ENCODE results near the gene EMC1. TPM values are rescaled to one million over a fixed set of nuclear protein-coding genes. Genes with fewer than 3 reads are reported as not detected.
"Not testable (repeated sequence)": the region's sequence is repeated elsewhere in the genome, so short reads cannot be mapped to it uniquely, and the experiment has no call there.

Gene EMC1
- total and polyA plus RNA-seq, 2 donors (not counting 1 experiment from before 2014, with no cell fraction given) = 33.3 to 78.1 TPM

- H3K4me2 ChIP-seq (ENCODE audit: extremely low read depth, insufficient read depth, low read length) = no peak overlapping the region
- H3K27me3 ChIP-seq (ENCODE audit: control insufficient read depth, insufficient read depth, low read length) = no peaks in the 10 kb centered on the region
Observed at GRCh38 chr1:19273106-19273843, 22.0 kb upstream of the EMC1 start.

GRCh38 chr1:19272064-19272463 lies 20.7 kb upstream of the EMC1 start:
- Histone ChIP-seq H3K9me3 (ENCODE audit: control insufficient read depth, insufficient read depth, low read depth, low read length) (no peaks in the 10 kb centered on the region), H3K27ac (ENCODE audit: insufficient read depth, low read length) (no peak overlapping the region), H3K36me3 (ENCODE audit: control insufficient read depth, insufficient read depth, low read length) (no peaks in the 10 kb centered on the region), H3K4me2 (ENCODE audit: extremely low read depth, insufficient read depth, low read length) (no peak overlapping the region), H2AFZ (ENCODE audit: low read length) (no peak overlapping the region), H3K79me2 (ENCODE audit: control insufficient read depth, insufficient read depth, low read length) (no peaks in the 10 kb centered on the region), H4K20me1 (ENCODE audit: control insufficient read depth, extremely low read depth, insufficient read depth, low read length) (no peaks in the 10 kb centered on the region), H3K27me3 (ENCODE audit: control insufficient read depth, insufficient read depth, low read length) (no peaks in the 10 kb centered on the region), H3K4me1 (ENCODE audit: control insufficient read depth, extremely low read depth, insufficient read depth, low read length) (no peaks in the 10 kb centered on the region), H3K4me3 (replicated peaks in 1 of 4; ENCODE audit: control extremely low read depth in 1 of 4, insufficient read depth in 1 of 4, low read depth in 3 of 4, low read length in 4 of 4) (no peak overlapping the region), H3K9ac (ENCODE audit: insufficient read depth, low read length) (no peak overlapping the region)
- DNase-seq (ENCODE audit: low read depth in 2 of 2) = no peak
- TF ChIP-seq CTCF (conservative IDR thresholded peaks at IDR 0.05 in 1 of 2, IDR thresholded peaks at IDR 0.05 in 1 of 2; ENCODE audit: low read depth in 1 of 2, low read length in 2 of 2) = no peak
- no peak for TF ChIP-seq EZH2 (IDR thresholded peaks at IDR 0.05; ENCODE audit: low read length, missing control alignments)

More at GRCh38 chr1:19273106-19273843, 22.0 kb upstream of the EMC1 start:
- H3K27ac ChIP-seq (ENCODE audit: insufficient read depth, low read length) = no peak overlapping the region
- H3K9ac ChIP-seq (ENCODE audit: insufficient read depth, low read length) = no peak overlapping the region
- TF ChIP-seq CTCF (conservative IDR thresholded peaks at IDR 0.05 in 1 of 2, IDR thresholded peaks at IDR 0.05 in 1 of 2; ENCODE audit: low read depth in 1 of 2, low read length in 2 of 2) = no peak
- TF ChIP-seq EZH2 (IDR thresholded peaks at IDR 0.05; ENCODE audit: low read length, missing control alignments) = no peak
- no peaks in the 10 kb centered on the region for H3K36me3 ChIP-seq (ENCODE audit: control insufficient read depth, insufficient read depth, low read length)
- H3K9me3 ChIP-seq (ENCODE audit: control insufficient read depth, insufficient read depth, low read depth, low read length) = no peaks in the 10 kb centered on the region
- no peak for DNase-seq (ENCODE audit: low read depth in 2 of 2)
- H3K4me1 ChIP-seq (ENCODE audit: control insufficient read depth, extremely low read depth, insufficient read depth, low read length) = no peaks in the 10 kb centered on the region
- no peak overlapping the region for H3K4me3 ChIP-seq (replicated peaks in 1 of 4; ENCODE audit: control extremely low read depth in 1 of 4, insufficient read depth in 1 of 4, low read depth in 3 of 4, low read length in 4 of 4)
- H3K79me2 ChIP-seq (ENCODE audit: control insufficient read depth, insufficient read depth, low read length) = no peaks in the 10 kb centered on the region
- H2AFZ ChIP-seq (ENCODE audit: low read length) = no peak overlapping the region
- H4K20me1 ChIP-seq (ENCODE audit: control insufficient read depth, extremely low read depth, insufficient read depth, low read length) = no peaks in the 10 kb centered on the region

- H3K36me3 ChIP-seq (ENCODE audit: control insufficient read depth, insufficient read depth, low read length); H3K4me2 ChIP-seq (ENCODE audit: extremely low read depth, insufficient read depth, low read length); H3K27me3 ChIP-seq (ENCODE audit: control insufficient read depth, insufficient read depth, low read length); H2AFZ ChIP-seq (ENCODE audit: low read length); H4K20me1 ChIP-seq (ENCODE audit: control insufficient read depth, extremely low read depth, insufficient read depth, low read length); H3K27ac ChIP-seq (ENCODE audit: insufficient read depth, low read length); H3K79me2 ChIP-seq (ENCODE audit: control insufficient read depth, insufficient read depth, low read length); H3K4me1 ChIP-seq (ENCODE audit: control insufficient read depth, extremely low read depth, insufficient read depth, low read length); DNase-seq (ENCODE audit: low read depth in 2 of 2); H3K4me3 ChIP-seq (replicated peaks in 1 of 4; ENCODE audit: control extremely low read depth in 1 of 4, insufficient read depth in 1 of 4, low read depth in 3 of 4, low read length in 4 of 4); H3K9me3 ChIP-seq (ENCODE audit: control insufficient read depth, insufficient read depth, low read depth, low read length); H3K9ac ChIP-seq (ENCODE audit: insufficient read depth, low read length): not testable (repeated sequence)
Observed at GRCh38 chr1:19270343-19270730, 19.0 kb upstream of the EMC1 start.
